Measurements from ENCODE around the gene PSMA7. TPM values are rescaled to one million over a fixed set of nuclear protein-coding genes. Genes with fewer than 3 reads are reported as not detected.

The PSMA7 gene
- total RNA-seq, 1 experiment from 2014 or later, result 702 TPM

DNA sequence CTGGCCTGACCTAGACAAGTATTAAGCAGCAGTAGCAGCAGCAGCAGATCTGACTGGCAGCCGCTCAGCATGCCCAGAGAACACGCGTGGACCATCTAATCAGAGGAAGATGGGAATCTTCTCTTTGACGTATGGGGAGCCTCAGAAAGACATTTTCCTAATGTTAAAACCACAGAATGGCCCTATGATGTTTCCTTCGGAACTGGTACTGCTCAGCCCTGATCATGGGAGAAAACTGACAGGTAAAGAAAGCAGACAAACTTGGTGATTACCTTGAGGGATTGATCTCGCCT is 6.2 kb downstream of the PSMA7 start:
- H3K36me3 ChIP-seq (ENCODE audit: control insufficient read depth, insufficient read depth, low read length), result peaks cover 19% of the 10 kb centered on the region
- peak overlapping the region; percentile 0 for H3K27ac Mint-ChIP-seq (ENCODE audit: unreplicated experiment)
- no peaks in the 10 kb centered on the region for H3K9me3 ChIP-seq
- no peaks in the 10 kb centered on the region for H3K9me3 Mint-ChIP-seq (ENCODE audit: unreplicated experiment)
- no peak overlapping the region for H3K4me3 ChIP-seq (ENCODE audit: low read depth, low read length)
- DNase-seq, result no peak
- H3K27me3 ChIP-seq (replicated peaks; ENCODE audit: control insufficient read depth, insufficient read depth, low read length), result no peaks in the 10 kb centered on the region
- TF ChIP-seq CTCF (IDR thresholded peaks at IDR 0.05; ENCODE audit: insufficient read depth in 1 of 2, low read depth in 1 of 2, low read length in 1 of 2, severe bottlenecking in 1 of 2, unreplicated experiment in 1 of 2), result no peak
- intact Hi-C loops (cut with micrococcal nuclease; ENCODE audit: unreplicated experiment), result loop anchor here (2.0 kb wide), 2 partner anchors 14 to 70 kb away; partner anchors contain the start of gene LSM14B
- no peak overlapping the region for H3K4me3 Mint-ChIP-seq (ENCODE audit: unreplicated experiment)
- peaks cover 98% of the 10 kb centered on the region for H3K36me3 Mint-ChIP-seq (ENCODE audit: insufficient read depth, unreplicated experiment)
- peaks cover 15% of the 10 kb centered on the region for H3K4me1 ChIP-seq
- CTCF ChIA-PET, result interaction anchor here (0.5 kb wide), 1 partner anchor 128 kb away, joined by 3 read pairs; no protein-coding TSS in a partner anchor
- POLR2A ChIA-PET, result interaction anchor here (2.0 kb wide), 1 partner anchor 71 kb away, joined by 13 read pairs; the partner anchor contains the start of gene TAF4
- H3K4me1 Mint-ChIP-seq (ENCODE audit: low read depth, unreplicated experiment), result peaks cover 8% of the 10 kb centered on the region
- no TSS peak for BruUV-seq (replicated peaks)
- H3K27me3 Mint-ChIP-seq (ENCODE audit: insufficient read depth, unreplicated experiment), result no peaks in the 10 kb centered on the region

GRCh38 chr20:62136283-62137091 is 6.7 kb downstream of the PSMA7 start:
- no TSS peak for BruUV-seq (replicated peaks)
- Mint-ChIP-seq H3K27me3 (ENCODE audit: insufficient read depth, unreplicated experiment) (no peaks in the 10 kb centered on the region), H3K27ac (ENCODE audit: unreplicated experiment) (peak overlapping the region; percentile 0), H3K36me3 (ENCODE audit: insufficient read depth, unreplicated experiment) (peaks cover 98% of the 10 kb centered on the region), H3K9me3 (ENCODE audit: unreplicated experiment) (no peaks in the 10 kb centered on the region), H3K4me1 (ENCODE audit: low read depth, unreplicated experiment) (peaks cover 3% of the 10 kb centered on the region), H3K4me3 (ENCODE audit: unreplicated experiment) (no peak overlapping the region)
- TF ChIP-seq CTCF (IDR thresholded peaks at IDR 0.05; ENCODE audit: insufficient read depth in 1 of 2, low read depth in 1 of 2, low read length in 1 of 2, severe bottlenecking in 1 of 2, unreplicated experiment in 1 of 2), result peak; percentile 95 to 98
- ChIA-PET CTCF (interaction anchor here (0.5 to 2.2 kb wide), 5 partner anchors 9 to 127 kb away, joined by 3 to 22 read pairs (median 3); partner anchors contain the start of gene TAF4), POLR2A (interaction anchor here (2.0 kb wide), 1 partner anchor 70 kb away, joined by 13 read pairs; the partner anchor contains the start of gene TAF4)
- DNase-seq, result peak; percentile 80 to 86
- H3K36me3 ChIP-seq (ENCODE audit: control insufficient read depth, insufficient read depth, low read length), result peaks cover 20% of the 10 kb centered on the region
- no peaks in the 10 kb centered on the region for H3K27me3 ChIP-seq (replicated peaks; ENCODE audit: control insufficient read depth, insufficient read depth, low read length)
- intact Hi-C loops (cut with micrococcal nuclease; ENCODE audit: unreplicated experiment), result loop anchor here (1.0 to 2.0 kb wide), 3 partner anchors 14 to 125 kb away; partner anchors contain the start of gene LSM14B
- no peaks in the 10 kb centered on the region for H3K9me3 ChIP-seq
- H3K4me1 ChIP-seq, result peaks cover 10% of the 10 kb centered on the region
- no peak overlapping the region for H3K4me3 ChIP-seq (ENCODE audit: low read depth, low read length)

GRCh38 chr20:62135573-62136266 is 7.5 kb downstream of the PSMA7 start:
- ChIA-PET POLR2A (interaction anchor here (2.0 kb wide), 1 partner anchor 69 kb away, joined by 13 read pairs; the partner anchor contains the start of gene TAF4), CTCF (interaction anchor here (0.7 to 2.2 kb wide), 4 partner anchors 9 to 125 kb away, joined by 3 to 22 read pairs (median 6); partner anchors contain the start of gene TAF4)
- BruUV-seq (replicated peaks), result no TSS peak
- no peak for TF ChIP-seq CTCF (IDR thresholded peaks at IDR 0.05; ENCODE audit: insufficient read depth in 1 of 2, low read depth in 1 of 2, low read length in 1 of 2, severe bottlenecking in 1 of 2, unreplicated experiment in 1 of 2)
- no peaks in the 10 kb centered on the region for H3K9me3 Mint-ChIP-seq (ENCODE audit: unreplicated experiment)
- intact Hi-C loops (cut with micrococcal nuclease; ENCODE audit: unreplicated experiment), result loop anchor here (1.0 to 2.0 kb wide), 3 partner anchors 13 to 124 kb away; partner anchors contain the start of gene LSM14B
- H3K4me1 ChIP-seq, result peaks cover 2% of the 10 kb centered on the region; the same call in 1 of the 2 replicates
- H3K27me3 ChIP-seq (replicated peaks; ENCODE audit: control insufficient read depth, insufficient read depth, low read length), result no peaks in the 10 kb centered on the region
- DNase-seq, result no peak
- no peaks in the 10 kb centered on the region for H3K9me3 ChIP-seq
- no peak overlapping the region for H3K4me3 Mint-ChIP-seq (ENCODE audit: unreplicated experiment)
- peaks cover 20% of the 10 kb centered on the region for H3K36me3 ChIP-seq (ENCODE audit: control insufficient read depth, insufficient read depth, low read length)
- H3K4me3 ChIP-seq (ENCODE audit: low read depth, low read length), result no peak overlapping the region
- H3K4me1 Mint-ChIP-seq (ENCODE audit: low read depth, unreplicated experiment), result no peaks in the 10 kb centered on the region
- H3K36me3 Mint-ChIP-seq (ENCODE audit: insufficient read depth, unreplicated experiment), result peaks cover 98% of the 10 kb centered on the region
- H3K27ac Mint-ChIP-seq (ENCODE audit: unreplicated experiment), result no peak overlapping the region
- H3K27me3 Mint-ChIP-seq (ENCODE audit: insufficient read depth, unreplicated experiment), result no peaks in the 10 kb centered on the region
